Astrocyte (in vitro differentiated cells and primary cell): ENCODE results near the gene TBC1D24. TPM values are rescaled to one million over a fixed set of nuclear protein-coding genes. Genes with fewer than 3 reads are reported as not detected.

ENCODE experiments used
- DNase-seq: peaks from one replicate; pipeline ENCODE4 v3.0.0-alpha.2; 2010; ENCODE audit warnings: low read depth
- FAIRE-seq: peaks from 2 replicates; lab custom pipeline; 2011; peaks lifted over from hg19 to GRCh38; lab: Jason Lieb, UNC
- H2AFZ ChIP-seq: 2 replicates; pipeline ENCODE4 v1.6.0; 2012; ENCODE audit warnings: low read depth, low read length, inconsistent platforms
- H3K27ac ChIP-seq: 2 replicates; pipeline ENCODE4 v1.5.1; 2011; ENCODE audit warnings: low read depth, low read length, inconsistent platforms
- H3K27me3 ChIP-seq: 2 replicates; pipeline ENCODE4 v1.6.0; 2011; ENCODE audit warnings: low read length, inconsistent platforms; ENCODE audit not compliant: insufficient read depth
- H3K36me3 ChIP-seq: 2 replicates; pipeline ENCODE4 v1.5.1; 2011; ENCODE audit warnings: low read length, inconsistent platforms; ENCODE audit not compliant: insufficient read depth
- H3K4me1 ChIP-seq: 2 replicates; pipeline ENCODE4 v1.5.1; 2011; ENCODE audit warnings: low read length, inconsistent platforms; ENCODE audit not compliant: insufficient read depth
- H3K4me2 ChIP-seq: 2 replicates; pipeline ENCODE4 v1.6.0; 2012; ENCODE audit warnings: low read length, inconsistent platforms
- H3K4me3 ChIP-seq: 2 replicates; pipeline ENCODE4 v1.5.1; 2011; ENCODE audit warnings: low read depth, mild to moderate bottlenecking, low read length, inconsistent platforms; ENCODE audit not compliant: insufficient read depth
- H3K79me2 ChIP-seq: 2 replicates; pipeline ENCODE4 v1.6.0; 2012; ENCODE audit warnings: mild to moderate bottlenecking, low read length, inconsistent platforms; ENCODE audit not compliant: insufficient read depth
- H3K9ac ChIP-seq: 2 replicates; pipeline ENCODE4 v1.6.0; 2012; ENCODE audit warnings: mild to moderate bottlenecking, low read length, inconsistent platforms
- H3K9me3 ChIP-seq: 2 replicates; pipeline ENCODE4 v1.5.1; 2012; ENCODE audit warnings: low read depth, mild to moderate bottlenecking, low read length, inconsistent platforms; ENCODE audit not compliant: insufficient read depth
- H4K20me1 ChIP-seq: 2 replicates; pipeline ENCODE4 v1.6.0; 2012; ENCODE audit warnings: low read length, inconsistent platforms; ENCODE audit not compliant: insufficient read depth
- H3K27ac Mint-ChIP-seq: one replicate; pipeline ENCODE4 v1.8.0; 2021; ENCODE audit warnings: mild to moderate bottlenecking, mixed read lengths; ENCODE audit not compliant: unreplicated experiment
- H3K27me3 Mint-ChIP-seq: one replicate; pipeline ENCODE4 v1.8.0; 2021; ENCODE audit warnings: low read depth, mixed read lengths; ENCODE audit not compliant: unreplicated experiment
- H3K36me3 Mint-ChIP-seq: one replicate; pipeline ENCODE4 v1.8.0; 2021; ENCODE audit warnings: low read depth, mixed read lengths; ENCODE audit not compliant: unreplicated experiment
- H3K4me1 Mint-ChIP-seq: one replicate; pipeline ENCODE4 v1.8.0; 2021; ENCODE audit warnings: low read depth, mixed read lengths; ENCODE audit not compliant: unreplicated experiment
- H3K4me3 Mint-ChIP-seq: one replicate; pipeline ENCODE4 v1.8.0; 2021; ENCODE audit warnings: mild to moderate bottlenecking, moderate library complexity, mixed read lengths; ENCODE audit not compliant: unreplicated experiment
- H3K9me3 Mint-ChIP-seq: one replicate; pipeline ENCODE4 v1.8.0; 2021; ENCODE audit warnings: mild to moderate bottlenecking, mixed read lengths; ENCODE audit not compliant: unreplicated experiment
- EZH2 ChIP-seq: IDR thresholded peaks from 2 replicates; pipeline ENCODE4 v1.6.1; 2012; ENCODE audit warnings: mild to moderate bottlenecking, low read length, inconsistent platforms; ENCODE audit not compliant: insufficient read depth
- total RNA-seq: library from RNA; stranded (reverse); gene quantifications from 2 replicates; pipeline ENCODE4 v1.2.1, GENCODE V29; 2021
- TF ChIP-seq, protein P1 (sequence below): IDR thresholded peaks from 2 replicates; pipeline ENCODE4 v1.5.1; 2011; ENCODE audit warnings: low read depth, mild to moderate bottlenecking, inconsistent platforms, low read length, moderate library complexity; ENCODE audit not compliant: insufficient read depth

The TBC1D24 gene
- total RNA-seq, 1 donor from 2014 or later, result 13.4 TPM

DNA sequence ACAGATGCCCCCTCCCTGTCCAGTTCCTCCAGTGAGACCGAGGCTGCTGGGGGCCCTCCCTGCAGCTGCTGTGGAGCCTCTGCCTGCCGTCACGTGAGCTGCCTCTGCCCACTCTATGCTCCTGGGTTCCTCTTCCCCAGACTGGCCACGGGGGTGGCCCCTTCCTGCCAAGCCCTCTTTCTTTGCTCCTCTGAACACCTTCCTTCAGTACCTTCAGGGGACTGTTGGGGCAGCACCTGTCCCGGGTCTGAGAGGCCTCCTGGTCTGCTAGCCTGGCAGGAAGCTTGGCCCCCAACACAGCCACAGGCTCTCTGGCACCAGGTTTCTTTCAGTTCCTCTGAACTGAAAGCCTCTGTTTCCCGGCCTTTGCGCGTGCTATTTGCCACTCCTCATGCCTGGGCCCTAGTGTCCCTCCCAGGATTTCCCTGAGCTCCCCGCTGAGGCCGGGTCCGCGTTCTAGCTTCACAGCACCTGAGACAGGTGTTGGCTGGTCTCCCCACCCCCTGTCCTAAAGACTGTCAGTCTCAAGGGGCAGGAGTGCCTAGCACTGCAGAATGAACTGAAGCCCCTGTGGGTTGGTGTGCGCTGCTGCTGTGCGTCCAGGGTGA, 32.2 kb downstream of the TBC1D24 start:
- H3K27me3 Mint-ChIP-seq, result peaks cover 1% of the 10 kb centered on the region
- H3K9me3 Mint-ChIP-seq, result no peaks in the 10 kb centered on the region
- TF ChIP-seq, protein P1, sequence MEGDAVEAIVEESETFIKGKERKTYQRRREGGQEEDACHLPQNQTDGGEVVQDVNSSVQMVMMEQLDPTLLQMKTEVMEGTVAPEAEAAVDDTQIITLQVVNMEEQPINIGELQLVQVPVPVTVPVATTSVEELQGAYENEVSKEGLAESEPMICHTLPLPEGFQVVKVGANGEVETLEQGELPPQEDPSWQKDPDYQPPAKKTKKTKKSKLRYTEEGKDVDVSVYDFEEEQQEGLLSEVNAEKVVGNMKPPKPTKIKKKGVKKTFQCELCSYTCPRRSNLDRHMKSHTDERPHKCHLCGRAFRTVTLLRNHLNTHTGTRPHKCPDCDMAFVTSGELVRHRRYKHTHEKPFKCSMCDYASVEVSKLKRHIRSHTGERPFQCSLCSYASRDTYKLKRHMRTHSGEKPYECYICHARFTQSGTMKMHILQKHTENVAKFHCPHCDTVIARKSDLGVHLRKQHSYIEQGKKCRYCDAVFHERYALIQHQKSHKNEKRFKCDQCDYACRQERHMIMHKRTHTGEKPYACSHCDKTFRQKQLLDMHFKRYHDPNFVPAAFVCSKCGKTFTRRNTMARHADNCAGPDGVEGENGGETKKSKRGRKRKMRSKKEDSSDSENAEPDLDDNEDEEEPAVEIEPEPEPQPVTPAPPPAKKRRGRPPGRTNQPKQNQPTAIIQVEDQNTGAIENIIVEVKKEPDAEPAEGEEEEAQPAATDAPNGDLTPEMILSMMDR, result no peak
- no peak for TF ChIP-seq EZH2
- H2AFZ ChIP-seq, result no peak overlapping the region
- DNase-seq, result no peak
- peaks cover 20% of the 10 kb centered on the region for H3K4me1 ChIP-seq
- no peak overlapping the region for H3K27ac Mint-ChIP-seq
- peaks cover 12% of the 10 kb centered on the region for H3K4me1 Mint-ChIP-seq
- H3K9ac ChIP-seq, result no peak overlapping the region
- H3K79me2 ChIP-seq, result no peaks in the 10 kb centered on the region
- no peaks in the 10 kb centered on the region for H3K36me3 ChIP-seq
- peaks cover 7% of the 10 kb centered on the region for H4K20me1 ChIP-seq
- no peak overlapping the region for H3K4me2 ChIP-seq
- FAIRE-seq, result no peak
- H3K27me3 ChIP-seq, result no peaks in the 10 kb centered on the region
- H3K9me3 ChIP-seq, result no peaks in the 10 kb centered on the region
- peaks cover 2% of the 10 kb centered on the region for H3K36me3 Mint-ChIP-seq
- H3K4me3 ChIP-seq, result no peak overlapping the region
- no peak overlapping the region for H3K27ac ChIP-seq
- H3K4me3 Mint-ChIP-seq, result no peak overlapping the region

DNA sequence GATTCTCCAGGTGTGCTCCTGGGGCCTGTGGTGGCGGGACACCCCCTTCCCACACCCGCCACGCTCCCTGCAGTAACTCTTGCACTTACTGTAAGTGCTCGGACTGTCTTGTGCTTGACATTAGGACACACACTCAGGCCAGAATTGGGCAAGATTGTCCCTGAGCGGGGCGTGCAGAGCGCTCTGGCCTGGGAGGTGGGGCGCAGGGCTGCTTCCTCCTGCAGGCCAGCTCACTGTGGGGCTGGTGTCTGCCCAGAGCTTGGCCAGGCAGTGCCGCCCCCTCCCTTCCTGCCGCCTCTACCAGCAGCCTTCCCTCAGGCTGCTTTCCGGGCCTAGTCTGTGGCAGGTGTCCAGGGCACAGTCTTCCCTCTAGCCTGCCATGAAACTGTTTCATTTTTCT, 32.7 kb downstream of the TBC1D24 start:
- FAIRE-seq, result no peak
- H3K9me3 Mint-ChIP-seq, result no peaks in the 10 kb centered on the region
- Histone ChIP-seq H3K36me3 (no peaks in the 10 kb centered on the region), H4K20me1 (peaks cover 2% of the 10 kb centered on the region), H3K27ac (no peak overlapping the region), H3K4me1 (peaks cover 15% of the 10 kb centered on the region), H3K9me3 (no peaks in the 10 kb centered on the region), H3K9ac (no peak overlapping the region), H3K4me2 (no peak overlapping the region), H2AFZ (no peak overlapping the region), H3K27me3 (no peaks in the 10 kb centered on the region), H3K79me2 (no peaks in the 10 kb centered on the region), H3K4me3 (no peak overlapping the region)
- H3K4me3 Mint-ChIP-seq, result no peak overlapping the region
- DNase-seq, result no peak
- no peak overlapping the region for H3K27ac Mint-ChIP-seq
- peaks cover 8% of the 10 kb centered on the region for H3K4me1 Mint-ChIP-seq
- TF ChIP-seq EZH2, result no peak
- TF ChIP-seq, protein P1, result no peak
- peaks cover 2% of the 10 kb centered on the region for H3K36me3 Mint-ChIP-seq
- H3K27me3 Mint-ChIP-seq, result peaks cover 1% of the 10 kb centered on the region

DNA sequence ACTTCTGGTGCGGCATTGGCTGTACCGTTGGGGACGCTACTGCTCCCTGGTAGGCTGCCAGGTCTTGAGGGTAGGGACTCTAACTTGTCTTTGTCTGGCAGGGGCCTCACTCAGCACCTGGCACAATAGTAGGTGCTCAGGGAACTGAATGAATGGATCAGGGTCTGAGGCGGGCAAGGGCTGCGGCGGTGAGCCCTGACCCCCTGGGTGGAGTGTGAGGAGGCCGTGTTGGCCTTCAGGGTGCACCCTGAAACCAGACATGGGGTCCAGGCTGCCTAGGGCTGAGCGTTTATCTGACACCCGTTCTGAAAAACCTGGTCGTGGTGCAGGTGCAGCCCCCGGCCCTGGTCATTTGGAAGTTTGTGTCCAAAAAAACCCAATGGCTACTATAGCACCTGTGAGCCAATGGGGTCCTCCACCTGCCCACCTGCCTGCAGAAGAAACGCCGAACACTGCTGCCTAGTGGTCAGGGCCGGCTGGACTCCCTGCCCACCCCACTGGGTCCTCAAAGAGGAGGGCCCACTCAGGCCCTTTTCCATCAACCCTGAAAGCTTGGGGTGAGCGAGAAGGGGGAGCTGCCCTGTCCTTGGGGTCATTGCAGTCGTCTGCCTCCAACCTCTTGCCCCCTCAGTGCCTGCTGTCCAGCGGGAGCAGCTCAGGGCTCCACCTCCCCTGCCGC, 33.9 kb downstream of the TBC1D24 start:
- Histone ChIP-seq H3K9me3 (no peaks in the 10 kb centered on the region), H3K4me2 (no peak overlapping the region), H4K20me1 (no peaks in the 10 kb centered on the region), H3K27ac (no peak overlapping the region), H3K4me1 (peaks cover 12% of the 10 kb centered on the region), H3K79me2 (no peaks in the 10 kb centered on the region), H3K36me3 (no peaks in the 10 kb centered on the region), H2AFZ (no peak overlapping the region), H3K4me3 (no peak overlapping the region), H3K9ac (no peak overlapping the region), H3K27me3 (no peaks in the 10 kb centered on the region)
- H3K27ac Mint-ChIP-seq, result no peak overlapping the region
- no peak for FAIRE-seq
- no peaks in the 10 kb centered on the region for H3K9me3 Mint-ChIP-seq
- peaks cover 1% of the 10 kb centered on the region for H3K27me3 Mint-ChIP-seq
- peaks cover 4% of the 10 kb centered on the region for H3K4me1 Mint-ChIP-seq
- no peak overlapping the region for H3K4me3 Mint-ChIP-seq
- peaks cover 2% of the 10 kb centered on the region for H3K36me3 Mint-ChIP-seq
- no peak for DNase-seq
- no peak for TF ChIP-seq EZH2
- TF ChIP-seq, protein P1, result no peak
